ENCODE data around the gene TSPO2. TPM values are rescaled to one million over a fixed set of nuclear protein-coding genes. Genes with fewer than 3 reads are reported as not detected.

Gene TSPO2
- total and polyA plus RNA-seq, 9 of the 15 experiments (the other 6 are each of a cell fraction or from before 2014, with no cell fraction given) = not detected

DNA sequence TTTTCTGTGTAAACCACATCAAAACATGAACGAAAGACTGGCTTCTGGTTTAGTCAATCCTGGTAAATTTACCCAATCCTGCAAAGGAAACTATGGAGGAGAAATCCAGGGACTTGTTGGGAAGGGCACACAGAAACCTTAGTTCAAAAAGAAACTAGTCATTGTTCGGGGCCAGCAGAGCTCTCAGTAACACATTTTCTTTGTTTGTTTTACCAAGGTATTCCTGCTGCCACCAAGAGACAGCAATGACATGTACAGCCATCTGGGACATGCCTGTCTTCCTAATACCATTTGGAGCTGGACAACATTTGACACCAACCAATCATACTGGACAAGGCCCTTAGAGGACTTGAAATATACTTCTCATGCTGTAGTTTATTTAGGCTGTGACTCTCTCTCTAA lies 21.6 kb downstream of the TSPO2 start:
- CTCF ChIA-PET (ENCODE audit: low intra/inter-chr PET ratio) = no interaction called here

More for the DNA sequence above, 21.6 kb downstream of the TSPO2 start:
- no peaks in the 10 kb centered on the region for H3K9me3 ChIP-seq (replicated peaks; ENCODE audit: control insufficient read depth, insufficient read depth, low read depth, low read length)
- in situ Hi-C loops (cut with MboI) (no loop called here), intact Hi-C loops (cut with micrococcal nuclease) (no loop called here)
- ATAC-seq (no peak), DNase-seq (ENCODE audit: extremely low read depth in 1 of 4, low spot score in 3 of 4) (no peak), FAIRE-seq (no peak)
- no peak overlapping the region for H3K9ac ChIP-seq (ENCODE audit: insufficient read depth in 1 of 2, low read depth in 2 of 2, low read length in 2 of 2)
- peaks cover 64% of the 10 kb centered on the region for H3K36me3 ChIP-seq (ENCODE audit: control insufficient read depth, insufficient read depth, low read length)
- no peak for TF ChIP-seq TAF15 (IDR thresholded peaks at IDR 0.05; ENCODE audit: low read depth, low read length)
- TF ChIP-seq, protein P1, sequence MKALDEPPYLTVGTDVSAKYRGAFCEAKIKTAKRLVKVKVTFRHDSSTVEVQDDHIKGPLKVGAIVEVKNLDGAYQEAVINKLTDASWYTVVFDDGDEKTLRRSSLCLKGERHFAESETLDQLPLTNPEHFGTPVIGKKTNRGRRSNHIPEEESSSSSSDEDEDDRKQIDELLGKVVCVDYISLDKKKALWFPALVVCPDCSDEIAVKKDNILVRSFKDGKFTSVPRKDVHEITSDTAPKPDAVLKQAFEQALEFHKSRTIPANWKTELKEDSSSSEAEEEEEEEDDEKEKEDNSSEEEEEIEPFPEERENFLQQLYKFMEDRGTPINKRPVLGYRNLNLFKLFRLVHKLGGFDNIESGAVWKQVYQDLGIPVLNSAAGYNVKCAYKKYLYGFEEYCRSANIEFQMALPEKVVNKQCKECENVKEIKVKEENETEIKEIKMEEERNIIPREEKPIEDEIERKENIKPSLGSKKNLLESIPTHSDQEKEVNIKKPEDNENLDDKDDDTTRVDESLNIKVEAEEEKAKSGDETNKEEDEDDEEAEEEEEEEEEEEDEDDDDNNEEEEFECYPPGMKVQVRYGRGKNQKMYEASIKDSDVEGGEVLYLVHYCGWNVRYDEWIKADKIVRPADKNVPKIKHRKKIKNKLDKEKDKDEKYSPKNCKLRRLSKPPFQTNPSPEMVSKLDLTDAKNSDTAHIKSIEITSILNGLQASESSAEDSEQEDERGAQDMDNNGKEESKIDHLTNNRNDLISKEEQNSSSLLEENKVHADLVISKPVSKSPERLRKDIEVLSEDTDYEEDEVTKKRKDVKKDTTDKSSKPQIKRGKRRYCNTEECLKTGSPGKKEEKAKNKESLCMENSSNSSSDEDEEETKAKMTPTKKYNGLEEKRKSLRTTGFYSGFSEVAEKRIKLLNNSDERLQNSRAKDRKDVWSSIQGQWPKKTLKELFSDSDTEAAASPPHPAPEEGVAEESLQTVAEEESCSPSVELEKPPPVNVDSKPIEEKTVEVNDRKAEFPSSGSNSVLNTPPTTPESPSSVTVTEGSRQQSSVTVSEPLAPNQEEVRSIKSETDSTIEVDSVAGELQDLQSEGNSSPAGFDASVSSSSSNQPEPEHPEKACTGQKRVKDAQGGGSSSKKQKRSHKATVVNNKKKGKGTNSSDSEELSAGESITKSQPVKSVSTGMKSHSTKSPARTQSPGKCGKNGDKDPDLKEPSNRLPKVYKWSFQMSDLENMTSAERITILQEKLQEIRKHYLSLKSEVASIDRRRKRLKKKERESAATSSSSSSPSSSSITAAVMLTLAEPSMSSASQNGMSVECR (CRISPR knock-in tag; IDR thresholded peaks at IDR 0.05) = no peak
- TF ChIP-seq TAF9B (IDR thresholded peaks at IDR 0.05; ENCODE audit: partially characterized antibody) = no peak
- TF ChIP-seq ZNF175 (CRISPR knock-in tag; IDR thresholded peaks at IDR 0.05; ENCODE audit: low read depth) = no peak
- no peak for TF ChIP-seq HDGF (IDR thresholded peaks at IDR 0.05)
- no peak for TF ChIP-seq RAD21 (CRISPR knock-in tag; conservative IDR thresholded peaks at IDR 0.05 in 1 of 2, IDR thresholded peaks at IDR 0.05 in 1 of 2)
- TF ChIP-seq, protein P2, sequence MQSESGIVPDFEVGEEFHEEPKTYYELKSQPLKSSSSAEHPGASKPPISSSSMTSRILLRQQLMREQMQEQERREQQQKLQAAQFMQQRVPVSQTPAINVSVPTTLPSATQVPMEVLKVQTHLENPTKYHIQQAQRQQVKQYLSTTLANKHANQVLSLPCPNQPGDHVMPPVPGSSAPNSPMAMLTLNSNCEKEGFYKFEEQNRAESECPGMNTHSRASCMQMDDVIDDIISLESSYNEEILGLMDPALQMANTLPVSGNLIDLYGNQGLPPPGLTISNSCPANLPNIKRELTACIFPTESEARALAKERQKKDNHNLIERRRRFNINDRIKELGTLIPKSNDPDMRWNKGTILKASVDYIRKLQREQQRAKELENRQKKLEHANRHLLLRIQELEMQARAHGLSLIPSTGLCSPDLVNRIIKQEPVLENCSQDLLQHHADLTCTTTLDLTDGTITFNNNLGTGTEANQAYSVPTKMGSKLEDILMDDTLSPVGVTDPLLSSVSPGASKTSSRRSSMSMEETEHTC (IDR thresholded peaks at IDR 0.05) = no peak
- TF ChIP-seq CSDE1 (IDR thresholded peaks at IDR 0.05) = no peak
- no peak for TF ChIP-seq MYC (IDR thresholded peaks at IDR 0.05; ENCODE audit: low read depth, low read length)
- TF ChIP-seq MYC (CRISPR knock-in tag; IDR thresholded peaks at IDR 0.05; ENCODE audit: borderline replicate concordance, low read depth) = no peak
- TF ChIP-seq, protein P3, sequence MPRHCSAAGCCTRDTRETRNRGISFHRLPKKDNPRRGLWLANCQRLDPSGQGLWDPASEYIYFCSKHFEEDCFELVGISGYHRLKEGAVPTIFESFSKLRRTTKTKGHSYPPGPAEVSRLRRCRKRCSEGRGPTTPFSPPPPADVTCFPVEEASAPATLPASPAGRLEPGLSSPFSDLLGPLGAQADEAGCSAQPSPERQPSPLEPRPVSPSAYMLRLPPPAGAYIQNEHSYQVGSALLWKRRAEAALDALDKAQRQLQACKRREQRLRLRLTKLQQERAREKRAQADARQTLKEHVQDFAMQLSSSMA (CRISPR knock-in tag; IDR thresholded peaks at IDR 0.05) = no peak
- TF ChIP-seq ZNF24 (IDR thresholded peaks at IDR 0.05) = no peak
- no peak for TF ChIP-seq ZNF232 (CRISPR knock-in tag; IDR thresholded peaks at IDR 0.05)
- TF ChIP-seq, protein P4, sequence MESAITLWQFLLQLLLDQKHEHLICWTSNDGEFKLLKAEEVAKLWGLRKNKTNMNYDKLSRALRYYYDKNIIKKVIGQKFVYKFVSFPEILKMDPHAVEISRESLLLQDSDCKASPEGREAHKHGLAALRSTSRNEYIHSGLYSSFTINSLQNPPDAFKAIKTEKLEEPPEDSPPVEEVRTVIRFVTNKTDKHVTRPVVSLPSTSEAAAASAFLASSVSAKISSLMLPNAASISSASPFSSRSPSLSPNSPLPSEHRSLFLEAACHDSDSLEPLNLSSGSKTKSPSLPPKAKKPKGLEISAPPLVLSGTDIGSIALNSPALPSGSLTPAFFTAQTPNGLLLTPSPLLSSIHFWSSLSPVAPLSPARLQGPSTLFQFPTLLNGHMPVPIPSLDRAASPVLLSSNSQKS (CRISPR knock-in tag; IDR thresholded peaks at IDR 0.05) = no peak
- no peak overlapping the region for H2AFZ ChIP-seq (ENCODE audit: low read depth, low read length)
- peaks cover 0 to 12% of the 10 kb centered on the region in 2 experiments; a peak in 3 of 5 replicates for H3K4me1 ChIP-seq (replicated peaks in 1 of 2; ENCODE audit: control insufficient read depth in 2 of 2, insufficient read depth in 2 of 2, low read length in 2 of 2)
- 94% methylated on average over 2 of the region's 2 CpGs for WGBS (ENCODE audit: insufficient coverage, low coverage, missing lambda C conversion rate)
- no peaks in the 10 kb centered on the region for H3K27me3 ChIP-seq (ENCODE audit: control insufficient read depth in 2 of 2, insufficient read depth in 2 of 2, low read length in 2 of 2)
- no peak overlapping the region for H3K27ac ChIP-seq (ENCODE audit: extremely low read depth, low read depth, low read length)
- no peaks in the 10 kb centered on the region for H3K9me1 ChIP-seq (ENCODE audit: control insufficient read depth, insufficient read depth, low read length)
- no peaks in the 10 kb centered on the region for H4K20me1 ChIP-seq (replicated peaks; ENCODE audit: control insufficient read depth, insufficient read depth, low read length)
- POLR2A ChIA-PET = interaction anchor here (1.5 kb wide), 1 partner anchor 10 kb away, joined by 5 read pairs; no protein-coding TSS in a partner anchor
- no peak overlapping the region for H3K4me3 ChIP-seq
- H3K79me2 ChIP-seq (ENCODE audit: control insufficient read depth, insufficient read depth, low read length) = no peaks in the 10 kb centered on the region
- BruUV-seq (replicated peaks) = no TSS peak
- no peak overlapping the region for H3K4me2 ChIP-seq (ENCODE audit: insufficient read depth, low read length)

Measured in K562 (cell line).